ENCODE results near the gene SCUBE1. TPM values are rescaled to one million over a fixed set of nuclear protein-coding genes. Genes with fewer than 3 reads are reported as not detected.

SCUBE1 gene
- total RNA-seq, 3 donors from 2014 or later: 0.48 to 0.98 (median 0.88) TPM

GRCh38 chr22:43173976-43174720 is 169.0 kb downstream of the SCUBE1 start:
- TF ChIP-seq POLR2AphosphoS5 (IDR thresholded peaks at IDR 0.05): no peak
- no peak for TF ChIP-seq POLR2A (IDR thresholded peaks at IDR 0.05)
- TF ChIP-seq CTCF (IDR thresholded peaks at IDR 0.05): no peak
- H3K27ac ChIP-seq: no peak overlapping the region
- intact Hi-C loops (cut with DNase I; ENCODE audit: low total_unique reads): no loop called here
- no peaks in the 10 kb centered on the region for H3K27me3 ChIP-seq
- H3K36me3 ChIP-seq: no peaks in the 10 kb centered on the region
- no peak overlapping the region for H3K4me3 ChIP-seq
- no peaks in the 10 kb centered on the region for H3K9me3 ChIP-seq
- no peak for DNase-seq (ENCODE audit: low spot score in 2 of 2)
- H3K4me1 ChIP-seq: no peaks in the 10 kb centered on the region

GRCh38 chr22:43173566-43173965 is 169.6 kb downstream of the SCUBE1 start:
- H3K27me3 ChIP-seq: no peaks in the 10 kb centered on the region
- no peaks in the 10 kb centered on the region for H3K36me3 ChIP-seq
- H3K27ac ChIP-seq: no peak overlapping the region
- no peaks in the 10 kb centered on the region for H3K9me3 ChIP-seq
- no peak overlapping the region for H3K4me3 ChIP-seq
- intact Hi-C loops (cut with DNase I; ENCODE audit: low total_unique reads): no loop called here
- no peak for DNase-seq (ENCODE audit: low spot score in 2 of 2)
- TF ChIP-seq POLR2AphosphoS5 (IDR thresholded peaks at IDR 0.05): no peak
- no peak for TF ChIP-seq CTCF (IDR thresholded peaks at IDR 0.05)
- no peak for TF ChIP-seq POLR2A (IDR thresholded peaks at IDR 0.05)
- H3K4me1 ChIP-seq: no peaks in the 10 kb centered on the region

- Histone ChIP-seq H3K9me3 (no peaks in the 10 kb centered on the region), H3K27me3 (no peaks in the 10 kb centered on the region), H3K4me3 (no peak overlapping the region), H3K4me1 (no peaks in the 10 kb centered on the region), H3K36me3 (no peaks in the 10 kb centered on the region), H3K27ac (no peak overlapping the region)
- DNase-seq (ENCODE audit: low spot score in 2 of 2): no peak
- no peak for TF ChIP-seq POLR2A (IDR thresholded peaks at IDR 0.05)
- intact Hi-C loops (cut with DNase I; ENCODE audit: low total_unique reads): no loop called here
Observed at GRCh38 chr22:43172191-43172590, 171.0 kb downstream of the SCUBE1 start.

GRCh38 chr22:43171607-43172006 is 171.6 kb downstream of the SCUBE1 start:
- intact Hi-C loops (cut with DNase I; ENCODE audit: low total_unique reads): no loop called here
- Histone ChIP-seq H3K27ac (no peak overlapping the region), H3K27me3 (no peaks in the 10 kb centered on the region), H3K4me3 (no peak overlapping the region), H3K36me3 (no peaks in the 10 kb centered on the region), H3K9me3 (no peaks in the 10 kb centered on the region), H3K4me1 (no peaks in the 10 kb centered on the region)
- no peak for DNase-seq (ENCODE audit: low spot score in 2 of 2)
- TF ChIP-seq POLR2A (IDR thresholded peaks at IDR 0.05): no peak
- no peak for TF ChIP-seq CTCF (IDR thresholded peaks at IDR 0.05)
- TF ChIP-seq POLR2AphosphoS5 (IDR thresholded peaks at IDR 0.05): no peak

DNA sequence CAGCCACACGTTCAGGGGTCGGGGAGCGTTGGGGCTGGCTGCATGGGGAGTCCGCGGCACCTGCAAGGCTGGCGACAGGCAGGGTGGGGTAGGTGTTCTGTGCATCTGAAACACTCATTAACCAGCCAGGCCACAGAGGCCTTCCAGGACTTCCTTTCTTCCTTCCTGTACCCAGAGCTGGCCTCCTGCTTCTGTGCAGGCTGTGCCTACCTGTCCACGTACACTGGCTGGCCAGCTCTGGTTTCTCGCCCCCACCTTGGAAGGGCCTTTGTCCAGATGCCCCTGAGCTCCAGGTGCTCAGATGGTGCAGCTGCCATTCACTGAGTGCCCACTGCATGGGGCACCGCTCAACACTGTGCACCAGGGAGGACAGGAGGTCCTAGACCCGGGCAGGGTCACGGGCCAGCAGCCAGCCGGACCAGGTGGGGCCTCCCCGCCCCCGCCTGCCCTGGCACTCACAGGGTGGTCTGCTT is 172.1 kb downstream of the SCUBE1 start:
- Histone ChIP-seq H3K27ac (no peak overlapping the region), H3K36me3 (no peaks in the 10 kb centered on the region), H3K9me3 (no peaks in the 10 kb centered on the region), H3K4me3 (no peak overlapping the region), H3K27me3 (no peaks in the 10 kb centered on the region), H3K4me1 (no peaks in the 10 kb centered on the region)
- no peak for TF ChIP-seq POLR2A (IDR thresholded peaks at IDR 0.05)
- no peak for TF ChIP-seq CTCF (IDR thresholded peaks at IDR 0.05)
- no peak for TF ChIP-seq POLR2AphosphoS5 (IDR thresholded peaks at IDR 0.05)
- no peak for DNase-seq (ENCODE audit: low spot score in 2 of 2)
- intact Hi-C loops (cut with DNase I; ENCODE audit: low total_unique reads): no loop called here
